Tibial artery (tissue), 4 donors: Measurements from ENCODE around the gene IGSF5.

Experiments used
- DNase-seq, 2 donors: peaks; one replicate each; pipeline ENCODE4 v3.0.0-alpha.2; 2019
- H3K27ac ChIP-seq, 2 donors: fragments of 200-600 bp; sonication (generic) in 1 of 2; 1 replicate in 1 of 2; 2 replicates in 1 of 2; pipeline ENCODE4 v1.5.1; 2018 to 2019; ENCODE audit warnings: mild to moderate bottlenecking in 1 of 2
- H3K27me3 ChIP-seq, 2 donors: fragments of 200-600 bp; sonication (generic) in 1 of 2; one replicate each; pipeline versions ENCODE4 v1.5.1 to v1.6.0; 2016 to 2019
- H3K36me3 ChIP-seq, 3 donors: fragments of 200-600 bp; sonication (generic) in 2 of 3; one replicate each; pipeline ENCODE4 v1.5.1; 2016 to 2019; ENCODE audit warnings: mild to moderate bottlenecking in 2 of 3
- H3K4me1 ChIP-seq, 4 donors: fragments of 200-600 bp; sonication (generic) in 2 of 4; 1 replicate in 3 of 4; 2 replicates in 1 of 4; pipeline ENCODE4 v1.5.1; 2016 to 2019
- H3K4me3 ChIP-seq, 2 donors: fragments of 200-600 bp; sonication (generic) in 1 of 2; 1 replicate in 1 of 2; 2 replicates in 1 of 2; pipeline ENCODE4 v1.5.1; 2018 to 2019; ENCODE audit warnings: mild to moderate bottlenecking in 2 of 2
- H3K9me3 ChIP-seq, 3 donors: fragments of 200-600 bp; sonication (generic) in 1 of 3; one replicate each; pipeline ENCODE4 v1.5.1; 2016 to 2019
- CTCF ChIP-seq, 2 experiments: fragments of 200-600 bp in 1 of 2; fragments of 450-650 bp in 1 of 2; IDR thresholded peaks; one replicate each; pipeline ENCODE4 v1.5.1; 2017 to 2019; ENCODE audit warnings: antibody characterized with exemption in 2 of 2, mild to moderate bottlenecking in 1 of 2, moderate library complexity in 1 of 2
- intact Hi-C: fragments of 100-400 bp; cut with DNase I; formaldehyde crosslinking; loops from one replicate; pipeline ENCODE4 v1.15.0; 2023; ENCODE audit warnings: low total_unique reads

The IGSF5 gene

GRCh38 chr21:39849014-39849655 is 104.2 kb downstream of the IGSF5 start:
- intact Hi-C loops: no loop called here
- no peak overlapping the region for H3K4me3 ChIP-seq
- no peaks in the 10 kb centered on the region for H3K36me3 ChIP-seq
- H3K4me1 ChIP-seq: no peaks in the 10 kb centered on the region
- no peaks in the 10 kb centered on the region for H3K9me3 ChIP-seq
- H3K27ac ChIP-seq: no peak overlapping the region
- no peaks in the 10 kb centered on the region for H3K27me3 ChIP-seq
- DNase-seq: no peak
- no peak for TF ChIP-seq CTCF (IDR thresholded peaks at IDR 0.05)

GRCh38 chr21:39850333-39850732 is 105.3 kb downstream of the IGSF5 start:
- no peak overlapping the region for H3K27ac ChIP-seq
- no peak for TF ChIP-seq CTCF (IDR thresholded peaks at IDR 0.05)
- no peak overlapping the region for H3K4me3 ChIP-seq
- no peaks in the 10 kb centered on the region for H3K9me3 ChIP-seq
- H3K4me1 ChIP-seq: no peaks in the 10 kb centered on the region
- intact Hi-C loops: no loop called here
- no peaks in the 10 kb centered on the region for H3K27me3 ChIP-seq
- no peak for DNase-seq
- H3K36me3 ChIP-seq: no peaks in the 10 kb centered on the region

GRCh38 chr21:39851002-39851618 is 106.1 kb downstream of the IGSF5 start:
- DNase-seq: no peak
- H3K9me3 ChIP-seq: no peaks in the 10 kb centered on the region

More at GRCh38 chr21:39851002-39851618, 106.1 kb downstream of the IGSF5 start:
- H3K4me3 ChIP-seq: no peak overlapping the region
- H3K36me3 ChIP-seq: no peaks in the 10 kb centered on the region
- intact Hi-C loops: no loop called here
- no peak for TF ChIP-seq CTCF (IDR thresholded peaks at IDR 0.05)
- H3K4me1 ChIP-seq: no peaks in the 10 kb centered on the region
- no peaks in the 10 kb centered on the region for H3K27me3 ChIP-seq
- H3K27ac ChIP-seq: no peak overlapping the region
